Thyroid gland (tissue), 4 donors: ENCODE measurements around the gene ATRNL1.

Source experiments
- CTCF ChIP-seq, 6 experiments: fragments of 200-600 bp in 3 of 6; fragments of 450-650 bp in 3 of 6; sonication (generic) in 3 of 6; IDR thresholded peaks; one replicate each; pipeline ENCODE4 v1.5.1; 2016 to 2019; ENCODE audit warnings: antibody characterized with exemption in 6 of 6, mild to moderate bottlenecking in 2 of 6, inconsistent platforms in 1 of 6, moderate library complexity in 1 of 6
- POLR2A ChIP-seq, 2 donors: fragments of 450-650 bp; IDR thresholded peaks; one replicate each; pipeline ENCODE4 v1.6.1; 2017; ENCODE audit warnings: antibody characterized with exemption in 2 of 2, mild to moderate bottlenecking in 2 of 2, moderate library complexity in 1 of 2

GRCh38 chr10:115092258-115092554 is 959 bp upstream of the ATRNL1 start:
- TF ChIP-seq POLR2A (IDR thresholded peaks at IDR 0.05) (no peak), CTCF (IDR thresholded peaks at IDR 0.05) (no peak)
